Subcutaneous preadipocyte (primary cell): ENCODE results near the gene CRISP1. TPM values are rescaled to one million over a fixed set of nuclear protein-coding genes. Genes with fewer than 3 reads are reported as not detected.

Experiments
- total RNA-seq: library from RNA; depleted of rRNA; stranded (reverse); fragments of >200 nt; gene quantifications from 2 replicates; pipeline ENCODE4 v1.2.3, GENCODE V29; 2012

The CRISP1 gene
- not detected in 2 replicates for total RNA-seq

GRCh38 chr6:49866485-49866943 lies at the start of gene CRISP1:
CRISP1 (minus strand) TSS chr6:49866535; CDS start chr6:49857400, 9,135 bp downstream.

GRCh38 chr6:49787176-49787575 lies 79.2 kb downstream of the CRISP1 start, which contains the start of gene PGK2:
PGK2 (minus strand) TSS chr6:49787285; CDS start chr6:49787187, 98 bp downstream.

Other genes starting within 250 kb of the CRISP1 start
- gene RHAG, start 229.7 kb downstream of the CRISP1 start, total RNA-seq, result not detected in 2 replicates
- not detected in 2 replicates for gene CRISP2, start 153.0 kb downstream of the CRISP1 start, total RNA-seq
- gene CRISP3, start 122.1 kb downstream of the CRISP1 start, total RNA-seq, result not detected in 2 replicates
- not detected in 2 replicates for gene PGK2, start 79.2 kb downstream of the CRISP1 start, total RNA-seq
- not detected in 2 replicates for gene DEFB114, start 97.6 kb upstream of the CRISP1 start, total RNA-seq
- not detected in 2 replicates for gene DEFB113, start 103.1 kb upstream of the CRISP1 start, total RNA-seq
- not detected in 2 replicates for gene DEFB110, start 155.5 kb upstream of the CRISP1 start, total RNA-seq
- not detected in 2 replicates for gene DEFB112, start 183.4 kb upstream of the CRISP1 start, total RNA-seq